GM12878 (cell line): ENCODE data around the gene OSBPL10. TPM values are rescaled to one million over a fixed set of nuclear protein-coding genes. Genes with fewer than 3 reads are reported as not detected.

Experiments
- ATAC-seq: fragments of 200-7000 bp; cut with Tn5 transposase; 3 replicates; pipeline ENCODE4 v1.9.1; 2020; ENCODE audit warnings: mild to moderate bottlenecking, moderate library complexity
- BruUV-seq: library from RNA; stranded (reverse); fragments of 400-500 nt; replicated peaks from 2 replicates; lab custom pipeline; 2021; lab: Mats Ljungman, UMichigan
- CTCF ChIA-PET: fragments of 300-600 bp; sonication (Branson Sonifier 250); formaldehyde crosslinking; extraction: SDS; loops from one replicate; lab custom pipeline; 2021; ENCODE audit warnings: inconsistent platforms; lab: Yijun Ruan, JAX
- POLR2A ChIA-PET: fragments of 350-600 bp; formaldehyde crosslinking; extraction: SDS; loops from one replicate; lab custom pipeline; 2021; ENCODE audit warnings: inconsistent platforms; lab: Charles Lee
- RAD21 ChIA-PET: fragments of 300-600 bp; sonication (Branson Sonifier 250); formaldehyde crosslinking; loops from one replicate; lab custom pipeline; 2023; ENCODE audit warnings: antibody characterized with exemption; ENCODE audit not compliant: unreplicated experiment; lab: Charles Lee
- SMC1A ChIA-PET: fragments of 300-600 bp; sonication (Branson Sonifier 250); formaldehyde crosslinking; loops from one replicate; lab custom pipeline; 2023; ENCODE audit not compliant: unreplicated experiment, uncharacterized antibody; lab: Charles Lee
- DNase-seq: peaks from one replicate; pipeline ENCODE4 v3.0.0-alpha.2; 2011; ENCODE audit warnings: low read depth, low spot score
- FAIRE-seq: peaks from 3 replicates; lab custom pipeline; 2011; peaks lifted over from hg19 to GRCh38; lab: Jason Lieb, UNC
- H2AFZ ChIP-seq: 2 replicates; pipeline ENCODE4 v1.6.0; 2011; ENCODE audit warnings: low read depth, low read length, control low read depth; ENCODE audit not compliant: control insufficient read depth
- H3K27ac ChIP-seq: 2 replicates; pipeline ENCODE4 v1.5.1; 2011; ENCODE audit warnings: control low read depth; ENCODE audit not compliant: control insufficient read depth, insufficient read depth
- H3K27me3 ChIP-seq, 2 experiments: replicated peaks in 1 of 2; 2 replicates each; pipeline versions ENCODE4 v1.6.0 to v1.6.1; 2011; ENCODE audit warnings: low read length in 1 of 2; ENCODE audit not compliant: control insufficient read depth in 2 of 2, insufficient read depth in 2 of 2
- H3K36me3 ChIP-seq, 2 experiments: 2 replicates each; pipeline ENCODE4 v1.5.1; 2011; ENCODE audit warnings: low read length in 1 of 2; ENCODE audit not compliant: control insufficient read depth in 2 of 2, insufficient read depth in 2 of 2
- H3K4me1 ChIP-seq: 2 replicates; pipeline ENCODE4 v1.6.1; 2011; ENCODE audit warnings: mild to moderate bottlenecking, low read length, moderate library complexity, mixed read lengths; ENCODE audit not compliant: control insufficient read depth, insufficient read depth
- H3K4me2 ChIP-seq: 2 replicates; pipeline ENCODE4 v1.6.0; 2011; ENCODE audit warnings: control low read depth; ENCODE audit not compliant: control insufficient read depth, insufficient read depth
- H3K4me3 ChIP-seq: fragments of 200-600 bp; sonication (generic); 2 replicates; pipeline ENCODE4 v1.5.1; 2016
- H3K79me2 ChIP-seq: 2 replicates; pipeline ENCODE4 v1.6.0; 2011; ENCODE audit warnings: low read length; ENCODE audit not compliant: control insufficient read depth, insufficient read depth
- H3K9ac ChIP-seq: 2 replicates; pipeline ENCODE4 v1.8.0; 2011; ENCODE audit warnings: low read length, control low read depth, mixed read lengths; ENCODE audit not compliant: control insufficient read depth, insufficient read depth
- H3K9me3 ChIP-seq: replicated peaks from 3 replicates; pipeline ENCODE4 v1.5.1; 2011; ENCODE audit warnings: mild to moderate bottlenecking, low read length; ENCODE audit not compliant: control insufficient read depth, insufficient read depth
- H4K20me1 ChIP-seq: 2 replicates; pipeline ENCODE4 v1.6.0; 2011; ENCODE audit not compliant: control insufficient read depth, insufficient read depth
- ASH2L ChIP-seq: fragments of 300-600, 200-600 bp; sonication (generic); IDR thresholded peaks from 2 replicates; pipeline ENCODE4 v1.6.1; 2017; ENCODE audit warnings: low read depth, mild to moderate bottlenecking, borderline replicate concordance
- BMI1 ChIP-seq: fragments of 450-650 bp; IDR thresholded peaks from 2 replicates; pipeline ENCODE4 v1.6.1; 2016; ENCODE audit warnings: mild to moderate bottlenecking, moderate library complexity, borderline replicate concordance
- EP300 ChIP-seq, 2 experiments: fragments of 150-350 bp in 1 of 2; IDR thresholded peaks; 2 replicates each; pipeline ENCODE4 v1.6.1; 2011 to 2012; ENCODE audit warnings: low read depth in 2 of 2, low read length in 2 of 2, borderline replicate concordance in 1 of 2, improper control_type of control experiment in 1 of 2, inconsistent platforms in 1 of 2; ENCODE audit not compliant: control insufficient read depth in 1 of 2
- FOXK2 ChIP-seq: fragments of 450-650 bp; IDR thresholded peaks from 2 replicates; pipeline ENCODE4 v1.6.1; 2017; ENCODE audit warnings: mild to moderate bottlenecking, moderate library complexity
- HCFC1 ChIP-seq: fragments of 150-350 bp; IDR thresholded peaks from 2 replicates; pipeline ENCODE4 v1.6.1; 2014; ENCODE audit warnings: low read length
- IRF4 ChIP-seq: IDR thresholded peaks from 2 replicates; pipeline ENCODE4 v1.6.1; 2011; ENCODE audit warnings: low read depth, low read length
- KLF5 ChIP-seq: fragments of 450-650 bp; IDR thresholded peaks from 2 replicates; pipeline ENCODE4 v1.6.1; 2014; ENCODE audit warnings: mild to moderate bottlenecking; ENCODE audit not compliant: partially characterized antibody
- MYB ChIP-seq: fragments of 150-350 bp; IDR thresholded peaks from 2 replicates; pipeline ENCODE4 v1.6.1; 2014; ENCODE audit warnings: mild to moderate bottlenecking, low read depth, low read length, borderline replicate concordance
- NFXL1 ChIP-seq: fragments of 450-650 bp; IDR thresholded peaks from 2 replicates; pipeline ENCODE4 v1.6.1; 2017; ENCODE audit warnings: antibody characterized with exemption, mild to moderate bottlenecking, borderline replicate concordance
- POU2F2 ChIP-seq: IDR thresholded peaks from 3 replicates; pipeline ENCODE4 v1.6.1; 2011; ENCODE audit warnings: low read depth, mild to moderate bottlenecking, low read length, borderline replicate concordance
- RBBP5 ChIP-seq: fragments of 200-600 bp; sonication (generic); conservative IDR thresholded peaks from 2 replicates; pipeline ENCODE4 v1.6.1; 2016
- SP1 ChIP-seq: IDR thresholded peaks from one replicate; pipeline ENCODE4 v1.6.1; 2011; ENCODE audit warnings: low read depth, low read length
- YBX1 ChIP-seq: fragments of 450-650 bp; IDR thresholded peaks from 2 replicates; pipeline ENCODE4 v1.6.1; 2016; ENCODE audit warnings: antibody characterized with exemption
- WGBS: methylation state at CpG from one replicate; pipeline ENCODE4 v1.1.6; 2016; ENCODE audit warnings: low lambda C conversion rate; ENCODE audit not compliant: insufficient replicate concordance, insufficient coverage; ENCODE audit errors: missing lambda C conversion rate; 5-methylcytosine and 5-hydroxymethylcytosine counted together
- in situ Hi-C: fragments of 300-500 bp; cut with MboI; formaldehyde crosslinking; loops from 9 replicates; pipeline ENCODE4 v1.14.3; 2018; ENCODE audit warnings: mixed read lengths
- intact Hi-C: fragments of 100-400 bp; cut with micrococcal nuclease; formaldehyde crosslinking; loops from one replicate; pipeline ENCODE4 v1.14.2; 2022; ENCODE audit not compliant: unreplicated experiment
- polyA plus RNA-seq, 11 experiments: library from polyadenylated mRNA; depleted of rRNA in 4 of 11; unstranded in 6 of 11; stranded (reverse) in 5 of 11; fragments of >200 nt; fragmentation: Nextera tagmentation in 4 of 11; fragmentation: Illumina TruSeq in 1 of 11; extraction: Ambion mirVana in 4 of 11; extraction: Trizol in 1 of 11; gene quantifications; 1 replicate in 1 of 11; 2 replicates in 10 of 11; pipeline versions ENCODE4 v1.2.1 to v1.2.3, GENCODE V29; 2011 to 2016; ENCODE audit warnings: inconsistent platforms in 2 of 11, missing spikeins in 2 of 11, low read depth in 1 of 11
- total RNA-seq, 4 experiments: library from RNA; depleted of rRNA in 3 of 4; stranded (reverse); fragments of >200 nt in 3 of 4; fragmentation: Illumina TruSeq in 1 of 4; extraction: Trizol in 1 of 4; gene quantifications; 2 replicates each; pipeline versions ENCODE4 v1.2.1 to v1.2.3, GENCODE V29; 2013 to 2021
- TF ChIP-seq, protein P1 (sequence below): fragments of 450-650 bp; IDR thresholded peaks from 2 replicates; pipeline ENCODE4 v1.6.1; 2017; ENCODE audit warnings: borderline replicate concordance
- TF ChIP-seq, protein P2 (sequence below): fragments of 450-650 bp; IDR thresholded peaks from 2 replicates; pipeline ENCODE4 v1.6.1; 2016; ENCODE audit warnings: mild to moderate bottlenecking, moderate library complexity, borderline replicate concordance
- TF ChIP-seq, protein P3 (sequence below): IDR thresholded peaks from 2 replicates; pipeline ENCODE4 v1.6.1; 2012; ENCODE audit warnings: low read length, inconsistent platforms
- TF ChIP-seq, protein P4 (sequence below): fragments of 450-650 bp; IDR thresholded peaks from 2 replicates; pipeline ENCODE4 v1.6.1; 2014; ENCODE audit warnings: mild to moderate bottlenecking

The OSBPL10 gene
- total and polyA plus RNA-seq, 10 of the 15 experiments (the other 5 are each of a cell fraction or from before 2014, with no cell fraction given): 0.03 to 0.25 (median 0.09) TPM; not detected in 5

DNA sequence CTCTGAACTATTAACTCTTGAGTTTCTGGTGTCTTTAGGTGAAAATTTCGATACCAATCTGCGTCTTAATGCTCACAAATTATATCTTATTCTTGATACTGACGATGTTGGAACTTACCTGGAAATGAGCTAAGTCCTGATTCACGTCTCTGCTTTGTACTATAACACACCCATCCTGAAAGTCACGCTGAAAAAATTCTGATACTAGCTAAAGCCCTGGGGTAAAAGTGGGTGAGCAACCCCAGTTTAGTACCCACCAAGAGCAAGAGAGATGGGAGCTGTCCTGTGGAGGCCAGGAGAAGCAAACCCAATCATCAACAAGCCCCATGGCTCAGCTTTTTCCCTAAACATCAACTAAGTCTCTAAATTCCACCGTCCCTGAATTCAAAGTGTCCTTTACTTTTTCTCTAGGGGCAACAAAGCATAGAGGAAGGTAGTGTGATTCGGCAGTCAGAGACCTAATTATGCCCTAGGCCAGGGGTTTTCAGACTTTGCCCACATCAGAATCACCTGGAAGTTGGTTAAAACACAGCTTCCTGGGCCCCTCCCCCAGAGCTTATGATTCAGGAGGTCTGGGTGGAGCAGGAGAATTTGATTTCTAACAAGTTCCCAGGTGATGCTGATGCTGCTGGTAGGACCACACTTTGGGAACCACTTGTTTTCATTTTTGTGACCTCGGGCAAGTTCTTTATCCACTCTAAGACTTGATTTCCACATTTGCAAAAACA lies 90.2 kb downstream of the OSBPL10 start:
- Histone ChIP-seq H3K4me2 (no peak overlapping the region), H3K27ac (no peak overlapping the region), H4K20me1 (no peaks in the 10 kb centered on the region), H3K36me3 (no peaks in the 10 kb centered on the region; a peak in 1 of 4 replicates), H2AFZ (no peak overlapping the region), H3K4me1 (no peaks in the 10 kb centered on the region), H3K79me2 (no peaks in the 10 kb centered on the region), H3K9ac (no peak overlapping the region), H3K4me3 (no peak overlapping the region), H3K9me3 (no peaks in the 10 kb centered on the region), H3K27me3 (peaks cover 0 to 2% of the 10 kb centered on the region in 2 experiments; a peak in 2 of 4 replicates)
- BruUV-seq: no TSS peak
- no peak for DNase-seq
- ChIA-PET RAD21 (no interaction called here), POLR2A (no interaction called here), SMC1A (interaction anchor here (0.8 kb wide), 1 partner anchor 20 kb away, joined by 3 read pairs; no protein-coding TSS in a partner anchor), CTCF (interaction anchor here (0.8 to 1.3 kb wide), 2 partner anchors 13 to 40 kb away, joined by 3 read pairs; no protein-coding TSS in a partner anchor)
- 24% methylated on average over 8 of the region's 8 CpGs for WGBS
- in situ Hi-C loops (no loop called here), intact Hi-C loops (no loop called here)
- FAIRE-seq: no peak
- ATAC-seq: no peak
- TF ChIP-seq, protein P1, sequence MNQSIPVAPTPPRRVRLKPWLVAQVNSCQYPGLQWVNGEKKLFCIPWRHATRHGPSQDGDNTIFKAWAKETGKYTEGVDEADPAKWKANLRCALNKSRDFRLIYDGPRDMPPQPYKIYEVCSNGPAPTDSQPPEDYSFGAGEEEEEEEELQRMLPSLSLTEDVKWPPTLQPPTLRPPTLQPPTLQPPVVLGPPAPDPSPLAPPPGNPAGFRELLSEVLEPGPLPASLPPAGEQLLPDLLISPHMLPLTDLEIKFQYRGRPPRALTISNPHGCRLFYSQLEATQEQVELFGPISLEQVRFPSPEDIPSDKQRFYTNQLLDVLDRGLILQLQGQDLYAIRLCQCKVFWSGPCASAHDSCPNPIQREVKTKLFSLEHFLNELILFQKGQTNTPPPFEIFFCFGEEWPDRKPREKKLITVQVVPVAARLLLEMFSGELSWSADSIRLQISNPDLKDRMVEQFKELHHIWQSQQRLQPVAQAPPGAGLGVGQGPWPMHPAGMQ: no peak
- no peak for TF ChIP-seq RBBP5
- TF ChIP-seq, protein P2, sequence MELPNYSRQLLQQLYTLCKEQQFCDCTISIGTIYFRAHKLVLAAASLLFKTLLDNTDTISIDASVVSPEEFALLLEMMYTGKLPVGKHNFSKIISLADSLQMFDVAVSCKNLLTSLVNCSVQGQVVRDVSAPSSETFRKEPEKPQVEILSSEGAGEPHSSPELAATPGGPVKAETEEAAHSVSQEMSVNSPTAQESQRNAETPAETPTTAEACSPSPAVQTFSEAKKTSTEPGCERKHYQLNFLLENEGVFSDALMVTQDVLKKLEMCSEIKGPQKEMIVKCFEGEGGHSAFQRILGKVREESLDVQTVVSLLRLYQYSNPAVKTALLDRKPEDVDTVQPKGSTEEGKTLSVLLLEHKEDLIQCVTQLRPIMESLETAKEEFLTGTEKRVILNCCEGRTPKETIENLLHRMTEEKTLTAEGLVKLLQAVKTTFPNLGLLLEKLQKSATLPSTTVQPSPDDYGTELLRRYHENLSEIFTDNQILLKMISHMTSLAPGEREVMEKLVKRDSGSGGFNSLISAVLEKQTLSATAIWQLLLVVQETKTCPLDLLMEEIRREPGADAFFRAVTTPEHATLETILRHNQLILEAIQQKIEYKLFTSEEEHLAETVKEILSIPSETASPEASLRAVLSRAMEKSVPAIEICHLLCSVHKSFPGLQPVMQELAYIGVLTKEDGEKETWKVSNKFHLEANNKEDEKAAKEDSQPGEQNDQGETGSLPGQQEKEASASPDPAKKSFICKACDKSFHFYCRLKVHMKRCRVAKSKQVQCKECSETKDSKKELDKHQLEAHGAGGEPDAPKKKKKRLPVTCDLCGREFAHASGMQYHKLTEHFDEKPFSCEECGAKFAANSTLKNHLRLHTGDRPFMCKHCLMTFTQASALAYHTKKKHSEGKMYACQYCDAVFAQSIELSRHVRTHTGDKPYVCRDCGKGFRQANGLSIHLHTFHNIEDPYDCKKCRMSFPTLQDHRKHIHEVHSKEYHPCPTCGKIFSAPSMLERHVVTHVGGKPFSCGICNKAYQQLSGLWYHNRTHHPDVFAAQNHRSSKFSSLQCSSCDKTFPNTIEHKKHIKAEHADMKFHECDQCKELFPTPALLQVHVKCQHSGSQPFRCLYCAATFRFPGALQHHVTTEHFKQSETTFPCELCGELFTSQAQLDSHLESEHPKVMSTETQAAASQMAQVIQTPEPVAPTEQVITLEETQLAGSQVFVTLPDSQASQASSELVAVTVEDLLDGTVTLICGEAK: no peak
- no peak for TF ChIP-seq BMI1
- TF ChIP-seq YBX1: no peak
- TF ChIP-seq MYB: no peak
- TF ChIP-seq, protein P3, sequence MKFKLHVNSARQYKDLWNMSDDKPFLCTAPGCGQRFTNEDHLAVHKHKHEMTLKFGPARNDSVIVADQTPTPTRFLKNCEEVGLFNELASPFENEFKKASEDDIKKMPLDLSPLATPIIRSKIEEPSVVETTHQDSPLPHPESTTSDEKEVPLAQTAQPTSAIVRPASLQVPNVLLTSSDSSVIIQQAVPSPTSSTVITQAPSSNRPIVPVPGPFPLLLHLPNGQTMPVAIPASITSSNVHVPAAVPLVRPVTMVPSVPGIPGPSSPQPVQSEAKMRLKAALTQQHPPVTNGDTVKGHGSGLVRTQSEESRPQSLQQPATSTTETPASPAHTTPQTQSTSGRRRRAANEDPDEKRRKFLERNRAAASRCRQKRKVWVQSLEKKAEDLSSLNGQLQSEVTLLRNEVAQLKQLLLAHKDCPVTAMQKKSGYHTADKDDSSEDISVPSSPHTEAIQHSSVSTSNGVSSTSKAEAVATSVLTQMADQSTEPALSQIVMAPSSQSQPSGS: no peak
- TF ChIP-seq KLF5: no peak
- TF ChIP-seq IRF4: no peak
- TF ChIP-seq NFXL1: no peak
- no peak for TF ChIP-seq EP300 (IDR thresholded peaks at IDR 0.05; ENCODE audit: borderline replicate concordance in 1 of 2, control insufficient read depth in 1 of 2, low read depth in 2 of 2, low read length in 2 of 2)
- TF ChIP-seq FOXK2: no peak
- TF ChIP-seq POU2F2: no peak
- no peak for TF ChIP-seq SP1
- TF ChIP-seq HCFC1: no peak
- TF ChIP-seq, protein P4, sequence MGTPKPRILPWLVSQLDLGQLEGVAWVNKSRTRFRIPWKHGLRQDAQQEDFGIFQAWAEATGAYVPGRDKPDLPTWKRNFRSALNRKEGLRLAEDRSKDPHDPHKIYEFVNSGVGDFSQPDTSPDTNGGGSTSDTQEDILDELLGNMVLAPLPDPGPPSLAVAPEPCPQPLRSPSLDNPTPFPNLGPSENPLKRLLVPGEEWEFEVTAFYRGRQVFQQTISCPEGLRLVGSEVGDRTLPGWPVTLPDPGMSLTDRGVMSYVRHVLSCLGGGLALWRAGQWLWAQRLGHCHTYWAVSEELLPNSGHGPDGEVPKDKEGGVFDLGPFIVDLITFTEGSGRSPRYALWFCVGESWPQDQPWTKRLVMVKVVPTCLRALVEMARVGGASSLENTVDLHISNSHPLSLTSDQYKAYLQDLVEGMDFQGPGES: no peak
- TF ChIP-seq ASH2L: no peak
